HG03439 (cell line): ENCODE results near the gene CCK.

ENCODE experiments used
- ATAC-seq: cut with Tn5 transposase; IDR thresholded peaks from one replicate; pipeline ENCODE4 v1.9.1; 2021; ENCODE audit warnings: mild to moderate bottlenecking, moderate library complexity; ENCODE audit not compliant: unreplicated experiment

The CCK gene

DNA sequence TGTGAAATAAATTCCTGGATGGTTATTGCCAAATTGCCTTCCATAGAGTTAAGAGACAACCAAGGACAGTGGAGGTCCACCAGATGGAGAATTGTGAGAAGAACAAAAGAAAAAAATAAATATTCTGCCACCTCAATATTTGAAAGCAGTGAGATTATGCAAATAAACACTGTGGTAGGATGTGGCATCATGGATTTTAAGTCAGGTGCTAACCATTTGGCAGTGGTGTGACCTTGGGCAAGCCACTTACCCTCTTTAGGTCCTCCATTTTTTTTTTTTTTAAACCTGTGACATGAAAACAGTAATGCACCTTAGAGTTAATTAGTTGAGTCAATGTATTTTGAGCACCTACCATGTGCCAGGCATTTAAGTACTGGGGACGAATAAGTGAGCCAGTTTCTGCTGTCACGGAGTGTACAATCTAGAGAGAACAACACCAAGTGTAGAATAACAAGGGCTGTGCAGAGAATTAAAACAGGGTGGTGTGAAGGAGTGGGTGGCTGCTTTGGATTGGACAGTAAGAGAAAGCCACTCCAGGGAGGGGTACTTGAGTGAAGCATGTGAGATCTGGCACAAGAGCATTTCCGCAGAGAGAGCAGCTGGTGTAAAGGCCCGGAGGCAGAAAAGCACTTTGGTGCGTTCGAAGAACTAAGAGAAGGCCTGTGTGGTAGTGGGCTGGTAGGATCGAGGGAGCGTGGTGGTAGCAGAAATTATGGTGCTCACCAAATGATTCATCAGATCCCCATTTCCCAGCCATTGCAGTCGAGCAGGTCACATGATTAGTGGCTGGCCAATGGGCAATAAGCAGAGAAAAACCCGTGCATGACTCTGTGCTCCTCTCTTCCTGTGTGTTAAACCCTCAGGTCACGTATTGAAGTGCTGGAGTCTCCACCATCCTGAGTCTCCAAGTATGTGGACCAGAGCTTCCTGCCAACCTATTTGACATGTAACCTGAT lies 39.2 kb downstream of the CCK start:
- no peak for ATAC-seq

- no peak for ATAC-seq
Measured at GRCh38 chr3:42225486-42226363, 40.3 kb downstream of the CCK start.

- no peak for ATAC-seq
Measured at GRCh38 chr3:42224658-42225421, 41.1 kb downstream of the CCK start.

DNA sequence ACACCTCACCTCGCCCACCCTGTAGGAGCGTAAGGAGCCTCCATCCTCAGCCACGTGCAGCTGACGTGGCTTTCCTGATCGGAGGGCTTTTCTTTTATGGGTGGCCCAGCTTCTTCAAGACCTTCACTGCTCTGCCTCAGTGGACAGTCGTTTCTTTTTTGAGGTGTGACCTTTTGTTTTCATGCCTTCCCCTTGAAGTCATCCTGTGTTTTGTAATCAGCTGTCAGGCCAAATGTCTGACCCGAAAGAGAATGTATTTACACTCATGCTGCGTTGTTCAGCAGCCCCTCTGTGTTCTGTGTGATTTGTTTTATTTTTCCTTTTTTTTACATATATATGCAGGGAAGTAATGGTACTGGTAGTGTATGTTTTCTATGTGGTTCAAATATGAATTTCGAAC lies 41.8 kb downstream of the CCK start:
- ATAC-seq: no peak

DNA sequence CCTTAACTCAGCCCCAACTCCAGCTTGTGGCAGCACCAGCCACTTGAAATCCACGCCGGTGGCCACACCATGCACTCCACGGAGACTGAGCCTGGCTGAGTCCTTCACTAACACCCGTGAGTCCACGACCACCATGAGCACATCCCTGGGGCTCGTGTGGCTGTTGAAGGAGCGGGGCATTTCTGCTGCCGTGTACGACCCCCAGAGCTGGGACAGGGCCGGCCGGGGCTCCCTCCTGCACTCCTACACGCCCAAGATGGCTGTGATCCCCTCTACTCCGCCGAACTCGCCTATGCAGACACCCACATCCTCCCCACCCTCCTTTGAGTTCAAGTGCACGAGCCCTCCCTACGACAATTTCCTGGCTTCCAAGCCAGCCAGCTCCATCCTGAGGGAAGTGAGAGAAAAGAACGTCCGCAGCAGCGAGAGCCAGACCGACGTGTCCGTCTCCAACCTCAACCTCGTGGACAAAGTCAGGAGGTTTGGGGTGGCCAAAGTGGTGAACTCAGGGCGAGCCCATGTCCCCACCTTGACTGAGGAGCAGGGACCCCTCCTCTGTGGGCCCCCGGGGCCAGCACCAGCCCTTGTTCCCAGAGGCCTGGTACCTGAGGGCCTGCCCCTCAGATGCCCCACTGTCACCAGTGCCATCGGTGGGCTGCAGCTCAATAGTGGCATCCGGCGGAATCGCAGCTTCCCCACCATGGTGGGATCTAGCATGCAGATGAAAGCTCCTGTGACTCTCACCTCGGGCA lies 42.9 kb downstream of the CCK start:
- no peak for ATAC-seq

DNA sequence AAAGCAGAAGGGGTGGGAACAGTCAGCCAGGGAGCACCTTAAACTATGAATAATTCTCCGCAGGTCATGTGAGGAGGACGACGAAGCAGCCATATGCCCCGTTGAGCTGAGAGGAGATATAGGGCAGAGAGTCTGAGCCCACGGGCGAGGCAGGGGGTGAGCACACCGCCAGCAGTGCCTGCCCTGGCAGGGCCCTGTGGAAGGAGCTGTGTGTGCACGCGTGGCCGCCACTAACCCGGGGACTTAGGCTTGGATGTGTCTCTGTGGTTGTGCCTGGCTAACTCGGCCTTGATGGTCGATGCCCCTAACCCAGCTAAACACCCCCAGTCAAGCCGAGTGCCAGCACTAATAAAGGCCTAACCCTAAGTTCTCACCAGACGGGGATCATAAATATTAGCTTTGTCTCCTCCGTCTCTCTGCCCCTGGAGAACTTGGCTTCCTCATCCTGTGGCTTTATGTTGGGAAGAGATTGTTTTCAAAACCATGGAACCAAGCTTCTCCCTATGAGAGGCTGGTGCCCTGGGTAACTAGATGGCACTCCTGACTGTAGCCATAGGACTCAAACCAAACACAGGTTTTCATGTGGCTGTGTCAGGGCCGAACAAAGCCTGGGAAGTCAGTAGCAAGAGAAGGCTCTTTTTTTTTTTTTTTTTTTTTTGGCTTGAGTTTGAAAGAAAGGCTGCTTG lies 45.4 kb downstream of the CCK start:
- no peak for ATAC-seq

GRCh38 chr3:42216931-42217333 lies 49.1 kb downstream of the CCK start:
- no peak for ATAC-seq

- no peak for ATAC-seq
Measured at GRCh38 chr3:42216302-42216701, 49.7 kb downstream of the CCK start.

DNA sequence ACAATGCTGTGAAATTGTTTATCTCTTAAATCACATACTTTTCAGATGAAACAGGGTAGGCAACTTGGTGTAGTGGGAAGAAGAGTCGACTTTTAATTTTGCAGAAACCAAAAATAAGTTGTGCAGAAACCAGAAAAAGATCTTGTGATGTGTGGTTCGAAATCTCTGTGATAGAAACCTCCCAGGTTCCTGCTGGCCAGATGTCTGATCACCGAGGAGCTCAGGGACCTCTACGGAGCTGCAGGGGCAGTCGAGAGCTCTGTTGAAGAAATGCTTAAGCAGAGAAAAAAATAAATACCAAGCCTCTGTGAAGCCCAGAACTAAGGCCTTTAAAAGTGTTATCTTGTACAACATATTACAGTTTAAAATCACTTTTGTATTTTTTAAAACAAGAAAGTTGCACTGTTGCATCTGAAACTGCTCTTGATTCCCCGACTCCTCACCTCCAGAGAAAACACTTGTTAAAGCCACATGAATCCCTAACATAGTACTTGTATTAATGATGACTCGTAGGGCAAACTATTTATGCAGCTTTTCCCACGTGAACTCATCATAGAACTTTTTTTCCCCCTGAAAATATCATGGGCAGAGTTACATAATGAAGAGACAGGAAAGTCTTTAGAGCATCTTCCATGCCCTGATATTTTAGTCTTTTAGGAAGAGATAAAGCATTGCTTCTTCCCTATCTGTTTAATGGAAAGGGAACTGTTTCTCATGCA lies 51.3 kb downstream of the CCK start:
- no peak for ATAC-seq

GRCh38 chr3:42214064-42214463 lies 51.9 kb downstream of the CCK start:
- ATAC-seq: no peak

- ATAC-seq: no peak
Measured at GRCh38 chr3:42213417-42213816, 52.6 kb downstream of the CCK start.

DNA sequence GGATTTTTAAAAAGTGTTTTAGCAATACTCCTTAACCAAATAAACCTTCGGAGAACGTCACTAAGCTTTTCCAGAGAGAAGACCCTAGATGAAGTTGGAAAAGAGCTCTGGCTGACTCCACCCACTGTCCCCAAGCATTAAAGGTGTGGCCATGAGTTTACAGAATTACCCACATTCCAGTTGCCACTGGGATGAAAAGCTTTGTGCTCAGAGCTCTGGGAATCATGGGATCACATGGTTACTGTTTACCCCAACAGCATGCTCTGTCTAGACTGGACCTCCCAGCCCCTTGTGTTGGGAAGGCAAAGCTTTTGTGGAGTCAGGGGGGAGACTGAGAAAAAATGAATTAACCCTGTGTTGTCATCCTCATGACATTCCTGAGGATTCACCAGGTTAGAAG lies 55.3 kb downstream of the CCK start:
- ATAC-seq: no peak

DNA sequence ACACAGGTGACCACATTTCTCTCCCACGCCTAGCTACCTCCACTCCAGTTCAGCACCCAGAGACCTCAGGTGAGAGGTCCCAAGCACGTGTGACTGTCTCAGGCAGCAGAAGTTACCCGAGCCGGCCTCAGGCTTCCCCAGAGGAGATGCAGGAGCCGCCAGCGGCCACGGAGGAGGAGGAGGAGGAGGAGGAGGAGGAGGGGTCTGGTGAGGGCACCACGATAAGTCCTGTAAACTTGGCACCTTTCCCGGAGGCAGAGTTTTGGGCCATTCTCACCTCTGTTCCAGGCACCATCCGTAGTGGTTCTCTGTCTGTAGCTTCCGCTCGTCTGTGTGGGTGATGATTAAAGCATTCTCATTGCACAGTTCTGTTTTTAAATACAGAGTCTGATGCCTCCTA lies 56.1 kb downstream of the CCK start:
- no peak for ATAC-seq
